H9 (cell line): ENCODE data around the gene CLMN. TPM values are rescaled to one million over a fixed set of nuclear protein-coding genes. Genes with fewer than 3 reads are reported as not detected.

Source experiments
- DNase-seq: peaks from one replicate; pipeline ENCODE4 v3.0.0-alpha.2; 2017
- H2AFZ ChIP-seq: one replicate; pipeline ENCODE4 v1.6.1; 2013; ENCODE audit warnings: mild to moderate bottlenecking, low read length, control low read depth, moderate library complexity
- H2AK5ac ChIP-seq: 2 replicates; pipeline ENCODE4 v1.6.1; 2013; ENCODE audit warnings: low read length, control low read depth, mixed read lengths; ENCODE audit not compliant: insufficient read length
- H2BK120ac ChIP-seq: one replicate; pipeline ENCODE4 v1.6.1; 2013; ENCODE audit warnings: low read depth, mild to moderate bottlenecking, low read length, control low read depth, inconsistent platforms; ENCODE audit not compliant: poor library complexity, severe bottlenecking
- H2BK12ac ChIP-seq: 2 replicates; pipeline ENCODE4 v1.6.1; 2013; ENCODE audit warnings: low read length, control low read depth, mixed read lengths, low read depth; ENCODE audit not compliant: insufficient read length
- H2BK15ac ChIP-seq: 2 replicates; pipeline ENCODE4 v1.6.1; 2013; ENCODE audit warnings: low read depth, low read length, control low read depth
- H2BK20ac ChIP-seq: one replicate; pipeline ENCODE4 v1.6.1; 2013; ENCODE audit warnings: low read depth, mild to moderate bottlenecking, low read length, control low read depth, inconsistent platforms; ENCODE audit not compliant: poor library complexity, severe bottlenecking
- H2BK5ac ChIP-seq: 2 replicates; pipeline ENCODE4 v1.6.1; 2013; ENCODE audit warnings: low read length, control low read depth, mixed read lengths; ENCODE audit not compliant: insufficient read length
- H3K14ac ChIP-seq: 2 replicates; pipeline ENCODE4 v1.6.1; 2013; ENCODE audit warnings: low read length, control low read depth; ENCODE audit not compliant: insufficient read depth
- H3K18ac ChIP-seq: 2 replicates; pipeline ENCODE4 v1.6.1; 2013; ENCODE audit warnings: low read depth, mild to moderate bottlenecking, mixed read lengths, low read length, control low read depth; ENCODE audit not compliant: insufficient read length
- H3K23ac ChIP-seq: 2 replicates; pipeline ENCODE4 v1.6.1; 2013; ENCODE audit warnings: low read length, control low read depth, mixed read lengths, low read depth; ENCODE audit not compliant: insufficient read length
- H3K23me2 ChIP-seq: 2 replicates; pipeline ENCODE4 v1.6.1; 2013; ENCODE audit warnings: low read depth, mild to moderate bottlenecking, mixed read lengths, low read length, control low read depth; ENCODE audit not compliant: insufficient read length, poor library complexity, severe bottlenecking
- H3K27ac ChIP-seq: 2 replicates; pipeline ENCODE4 v1.5.1; 2013; ENCODE audit warnings: low read length, control low read depth, mixed read lengths, low read depth; ENCODE audit not compliant: insufficient read length
- H3K27me3 ChIP-seq: 2 replicates; pipeline ENCODE4 v1.6.1; 2013; ENCODE audit warnings: low read length, control low read depth, inconsistent platforms; ENCODE audit not compliant: insufficient read depth
- H3K4ac ChIP-seq: 2 replicates; pipeline ENCODE4 v1.6.1; 2013; ENCODE audit warnings: low read depth, mild to moderate bottlenecking, control low read depth, inconsistent platforms, low read length, moderate library complexity
- H3K4me1 ChIP-seq: 2 replicates; pipeline ENCODE4 v1.6.1; 2013; ENCODE audit warnings: low read length, control low read depth, inconsistent platforms; ENCODE audit not compliant: insufficient read depth
- H3K4me2 ChIP-seq: 2 replicates; pipeline ENCODE4 v1.6.1; 2013; ENCODE audit warnings: low read length, control low read depth, mixed read lengths; ENCODE audit not compliant: insufficient read length, insufficient read depth
- H3K56ac ChIP-seq: 2 replicates; pipeline ENCODE4 v1.6.1; 2013; ENCODE audit warnings: low read depth, mild to moderate bottlenecking, mixed read lengths, low read length, control low read depth; ENCODE audit not compliant: insufficient read length
- H3K79me1 ChIP-seq: 2 replicates; pipeline ENCODE4 v1.6.1; 2013; ENCODE audit warnings: low read depth, mild to moderate bottlenecking, moderate library complexity, low read length, control low read depth, inconsistent platforms; ENCODE audit not compliant: insufficient read depth, poor library complexity, severe bottlenecking
- H3K79me2 ChIP-seq: 2 replicates; pipeline ENCODE4 v1.6.1; 2013; ENCODE audit warnings: low read length, control low read depth, inconsistent platforms; ENCODE audit not compliant: insufficient read depth
- H3K9ac ChIP-seq: 2 replicates; pipeline ENCODE4 v1.6.1; 2013; ENCODE audit warnings: low read length, control low read depth, mixed read lengths; ENCODE audit not compliant: insufficient read length; ENCODE audit errors: extremely low read depth
- H3K9me3 ChIP-seq: one replicate; pipeline ENCODE4 v1.6.1; 2013; ENCODE audit warnings: low read depth, low read length, inconsistent platforms; ENCODE audit not compliant: control insufficient read depth
- H3T11ph ChIP-seq: one replicate; pipeline ENCODE4 v1.6.1; 2013; ENCODE audit warnings: mild to moderate bottlenecking, low read length, control low read depth, inconsistent platforms
- H4K20me1 ChIP-seq: one replicate; pipeline ENCODE4 v1.6.1; 2013; ENCODE audit not compliant: control insufficient read depth, insufficient read length, insufficient read depth
- H4K5ac ChIP-seq: 2 replicates; pipeline ENCODE4 v1.6.1; 2013; ENCODE audit warnings: low read depth, mild to moderate bottlenecking, mixed read lengths, low read length, control low read depth; ENCODE audit not compliant: insufficient read length
- H4K8ac ChIP-seq: replicated peaks from 2 replicates; pipeline ENCODE4 v1.6.1; 2013; ENCODE audit warnings: low read length, control low read depth, mixed read lengths, low read depth; ENCODE audit not compliant: insufficient read length
- H4K91ac ChIP-seq: 2 replicates; pipeline ENCODE4 v1.6.1; 2013; ENCODE audit warnings: low read depth, mild to moderate bottlenecking, moderate library complexity, mixed read lengths, low read length, control low read depth; ENCODE audit not compliant: insufficient read length
- H3K27ac Mint-ChIP-seq, 3 experiments: 2 replicates in 2 of 3; 3 replicates in 1 of 3; pipeline ENCODE4 v1.8.0; 2020 to 2021; ENCODE audit warnings: mixed read lengths in 3 of 3, mild to moderate bottlenecking in 1 of 3, moderate library complexity in 1 of 3
- H3K27me3 Mint-ChIP-seq: 2 replicates; pipeline ENCODE4 v1.8.0; 2021; ENCODE audit warnings: low read depth, mild to moderate bottlenecking, moderate library complexity, mixed read lengths
- H3K36me3 Mint-ChIP-seq, 3 experiments: 2 replicates in 2 of 3; 3 replicates in 1 of 3; pipeline ENCODE4 v1.8.0; 2020 to 2021; ENCODE audit warnings: low read depth in 3 of 3, mixed read lengths in 3 of 3; ENCODE audit not compliant: insufficient read depth in 1 of 3
- H3K4me1 Mint-ChIP-seq, 2 experiments: 2 replicates each; pipeline ENCODE4 v1.8.0; 2020; ENCODE audit warnings: mixed read lengths in 2 of 2
- H3K4me3 Mint-ChIP-seq, 2 experiments: 2 replicates in 1 of 2; 3 replicates in 1 of 2; pipeline ENCODE4 v1.8.0; 2020 to 2021; ENCODE audit warnings: mild to moderate bottlenecking in 2 of 2, mixed read lengths in 2 of 2, moderate library complexity in 1 of 2
- H3K9me3 Mint-ChIP-seq, 2 experiments: 2 replicates in 1 of 2; 3 replicates in 1 of 2; pipeline ENCODE4 v1.8.0; 2020; ENCODE audit warnings: mild to moderate bottlenecking in 2 of 2, mixed read lengths in 2 of 2, moderate library complexity in 1 of 2
- CTCF ChIP-seq: fragments of 200-600 bp; sonication (generic); conservative IDR thresholded peaks from 3 replicates; pipeline ENCODE4 v1.8.0; 2021; ENCODE audit warnings: antibody characterized with exemption, mild to moderate bottlenecking
- total RNA-seq: library from RNA; stranded (reverse); gene quantifications from 2 replicates; pipeline ENCODE4 v1.2.1, GENCODE V29; 2021

Gene CLMN
- total RNA-seq, 1 experiment from 2014 or later = 7.6 TPM

GRCh38 chr14:95173518-95173917, 146.2 kb downstream of the CLMN start:
- no peaks in the 10 kb centered on the region for H3K36me3 Mint-ChIP-seq
- Histone ChIP-seq H4K8ac (no peak overlapping the region), H3K56ac (no peak overlapping the region), H3K4ac (no peak overlapping the region), H3K79me1 (no peaks in the 10 kb centered on the region), H2BK15ac (no peak overlapping the region), H3K9ac (no peak overlapping the region), H3K27me3 (no peaks in the 10 kb centered on the region), H2BK12ac (no peak overlapping the region), H4K5ac (no peak overlapping the region), H3K23me2 (no peaks in the 10 kb centered on the region), H2BK5ac (no peak overlapping the region), H4K20me1 (no peaks in the 10 kb centered on the region), H3T11ph (no peak overlapping the region), H3K23ac (no peak overlapping the region), H3K9me3 (no peaks in the 10 kb centered on the region), H3K4me1 (no peaks in the 10 kb centered on the region), H3K4me2 (no peak overlapping the region), H2AK5ac (no peak overlapping the region), H2AFZ (no peak overlapping the region), H4K91ac (no peak overlapping the region), H2BK120ac (no peak overlapping the region), H3K18ac (no peak overlapping the region), H3K79me2 (no peaks in the 10 kb centered on the region), H2BK20ac (no peak overlapping the region), H3K14ac (no peak overlapping the region), H3K27ac (no peak overlapping the region)
- H3K9me3 Mint-ChIP-seq = no peaks in the 10 kb centered on the region
- DNase-seq = no peak
- no peaks in the 10 kb centered on the region for H3K27me3 Mint-ChIP-seq
- no peak overlapping the region for H3K27ac Mint-ChIP-seq
- H3K4me1 Mint-ChIP-seq = no peaks in the 10 kb centered on the region
- H3K4me3 Mint-ChIP-seq = no peak overlapping the region
- TF ChIP-seq CTCF = no peak
